Activated T-helper 1 cell treated with anti-CD3 and anti-CD28 coated beads, Interleukin-12 subunit alpha, Interleukin-12 subunit beta, Interleukin-2, Interleukin-4 antibody, amounts not matched to agents 30 ng/mL and 10 ng/mL and 1 ng/mL, durations not matched to agents 14 hours and 24 hours and 36 hours (primary cell): Measurements from ENCODE around the gene PTPN13. TPM values are rescaled to one million over a fixed set of nuclear protein-coding genes. Genes with fewer than 3 reads are reported as not detected.
A peak's percentile ranks its signal among the peaks of the same experiment; 100 is the strongest.

Source experiments
- DNase-seq: peaks from one replicate; pipeline ENCODE4 v3.0.0; 2021; ENCODE audit warnings: low spot score
- H3K27ac Mint-ChIP-seq: one replicate; pipeline ENCODE4 v1.8.0; 2021; ENCODE audit warnings: mild to moderate bottlenecking, mixed read lengths
- H3K27me3 Mint-ChIP-seq: one replicate; pipeline ENCODE4 v1.8.0; 2022; ENCODE audit warnings: mild to moderate bottlenecking, moderate library complexity, mixed read lengths; ENCODE audit not compliant: insufficient read depth
- H3K36me3 Mint-ChIP-seq: one replicate; pipeline ENCODE4 v1.8.0; 2021; ENCODE audit warnings: low read depth, mixed read lengths
- H3K4me1 Mint-ChIP-seq: one replicate; pipeline ENCODE4 v1.8.0; 2021; ENCODE audit warnings: low read depth, mixed read lengths
- H3K4me3 Mint-ChIP-seq: one replicate; pipeline ENCODE4 v1.8.0; 2021; ENCODE audit warnings: mild to moderate bottlenecking, moderate library complexity, mixed read lengths
- H3K9me3 Mint-ChIP-seq: one replicate; pipeline ENCODE4 v1.8.0; 2021; ENCODE audit warnings: mixed read lengths
- intact Hi-C: fragments of 100-400 bp; cut with micrococcal nuclease; formaldehyde crosslinking; loops from one replicate; pipeline ENCODE4 v1.15.1; 2024
- total RNA-seq: library from RNA; stranded (reverse); gene quantifications from 2 replicates; pipeline ENCODE4 v1.2.3, GENCODE V29; 2022

Gene PTPN13
- total RNA-seq, 1 donor from 2014 or later, result 0.44 TPM

GRCh38 chr4:86563416-86563815 is 30.7 kb upstream of the PTPN13 start:
- H3K9me3 Mint-ChIP-seq, result no peaks in the 10 kb centered on the region
- DNase-seq, result no peak
- H3K4me3 Mint-ChIP-seq, result no peak overlapping the region
- H3K27me3 Mint-ChIP-seq, result peaks cover 10% of the 10 kb centered on the region
- intact Hi-C loops, result no loop called here
- H3K36me3 Mint-ChIP-seq, result no peaks in the 10 kb centered on the region
- H3K4me1 Mint-ChIP-seq, result no peaks in the 10 kb centered on the region
- no peak overlapping the region for H3K27ac Mint-ChIP-seq

- no peak overlapping the region for H3K27ac Mint-ChIP-seq
- no peak overlapping the region for H3K4me3 Mint-ChIP-seq
- no peaks in the 10 kb centered on the region for H3K36me3 Mint-ChIP-seq
- intact Hi-C loops, result no loop called here
- no peaks in the 10 kb centered on the region for H3K4me1 Mint-ChIP-seq
- H3K27me3 Mint-ChIP-seq, result peaks cover 14% of the 10 kb centered on the region
- DNase-seq, result no peak
- H3K9me3 Mint-ChIP-seq, result no peaks in the 10 kb centered on the region
These were observed 29.3 kb upstream of the PTPN13 start for GRCh38 chr4:86564795-86565194.

GRCh38 chr4:86565651-86566050 is 28.5 kb upstream of the PTPN13 start:
- DNase-seq, result no peak
- H3K36me3 Mint-ChIP-seq, result no peaks in the 10 kb centered on the region

GRCh38 chr4:86569103-86569870 is 24.8 kb upstream of the PTPN13 start:
- no peaks in the 10 kb centered on the region for H3K9me3 Mint-ChIP-seq
- no peaks in the 10 kb centered on the region for H3K36me3 Mint-ChIP-seq
- peaks cover 19% of the 10 kb centered on the region for H3K27me3 Mint-ChIP-seq
- no peak overlapping the region for H3K27ac Mint-ChIP-seq
- no peaks in the 10 kb centered on the region for H3K4me1 Mint-ChIP-seq
- intact Hi-C loops, result no loop called here
- no peak for DNase-seq
- no peak overlapping the region for H3K4me3 Mint-ChIP-seq

More at GRCh38 chr4:86565651-86566050, 28.5 kb upstream of the PTPN13 start:
- Mint-ChIP-seq H3K27me3 (peaks cover 14% of the 10 kb centered on the region), H3K9me3 (no peaks in the 10 kb centered on the region), H3K27ac (no peak overlapping the region), H3K4me3 (no peak overlapping the region), H3K4me1 (no peaks in the 10 kb centered on the region)
- intact Hi-C loops, result no loop called here

- no peak overlapping the region for H3K4me3 Mint-ChIP-seq
- no peaks in the 10 kb centered on the region for H3K9me3 Mint-ChIP-seq
- peaks cover 6% of the 10 kb centered on the region for H3K27me3 Mint-ChIP-seq
- intact Hi-C loops, result no loop called here
- no peaks in the 10 kb centered on the region for H3K36me3 Mint-ChIP-seq
- DNase-seq, result no peak
- H3K27ac Mint-ChIP-seq, result no peak overlapping the region
- no peaks in the 10 kb centered on the region for H3K4me1 Mint-ChIP-seq
These were observed 14.2 kb upstream of the PTPN13 start for GRCh38 chr4:86579941-86580340.

- H3K27me3 Mint-ChIP-seq, result peaks cover 23% of the 10 kb centered on the region
- intact Hi-C loops, result no loop called here
- H3K36me3 Mint-ChIP-seq, result no peaks in the 10 kb centered on the region
- H3K9me3 Mint-ChIP-seq, result no peaks in the 10 kb centered on the region
- DNase-seq, result no peak
- H3K27ac Mint-ChIP-seq, result no peak overlapping the region
- H3K4me3 Mint-ChIP-seq, result no peak overlapping the region
- no peaks in the 10 kb centered on the region for H3K4me1 Mint-ChIP-seq
These were observed 11.7 kb upstream of the PTPN13 start for GRCh38 chr4:86582410-86582809.

GRCh38 chr4:86586160-86586572 is 7.9 kb upstream of the PTPN13 start:
- H3K36me3 Mint-ChIP-seq, result no peaks in the 10 kb centered on the region
- no peaks in the 10 kb centered on the region for H3K9me3 Mint-ChIP-seq
- intact Hi-C loops, result no loop called here
- H3K27ac Mint-ChIP-seq, result no peak overlapping the region
- DNase-seq, result no peak
- H3K4me1 Mint-ChIP-seq, result no peaks in the 10 kb centered on the region
- H3K27me3 Mint-ChIP-seq, result peaks cover 31% of the 10 kb centered on the region
- H3K4me3 Mint-ChIP-seq, result no peak overlapping the region

- no peak for DNase-seq
- intact Hi-C loops, result no loop called here
- Mint-ChIP-seq H3K4me1 (no peaks in the 10 kb centered on the region), H3K27me3 (peaks cover 33% of the 10 kb centered on the region), H3K36me3 (no peaks in the 10 kb centered on the region), H3K9me3 (no peaks in the 10 kb centered on the region), H3K27ac (no peak overlapping the region), H3K4me3 (no peak overlapping the region)
These were observed 7.3 kb upstream of the PTPN13 start for GRCh38 chr4:86586626-86587380.

GRCh38 chr4:86587381-86588140 is 6.6 kb upstream of the PTPN13 start:
- H3K36me3 Mint-ChIP-seq, result no peaks in the 10 kb centered on the region

GRCh38 chr4:86592553-86593249 is 1.4 kb upstream of the PTPN13 start:
- peaks cover 8% of the 10 kb centered on the region for H3K4me1 Mint-ChIP-seq
- H3K27me3 Mint-ChIP-seq, result peaks cover 39% of the 10 kb centered on the region
- H3K36me3 Mint-ChIP-seq, result no peaks in the 10 kb centered on the region
- DNase-seq, result no peak
- intact Hi-C loops, result loop anchor here (2.0 kb wide), 1 partner anchor 628 kb away; the partner anchor contains the start of gene KLHL8
- no peak overlapping the region for H3K4me3 Mint-ChIP-seq
- H3K27ac Mint-ChIP-seq, result no peak overlapping the region
- H3K9me3 Mint-ChIP-seq, result no peaks in the 10 kb centered on the region

More at GRCh38 chr4:86587381-86588140, 6.6 kb upstream of the PTPN13 start:
- H3K4me3 Mint-ChIP-seq, result no peak overlapping the region
- peaks cover 36% of the 10 kb centered on the region for H3K27me3 Mint-ChIP-seq
- no peaks in the 10 kb centered on the region for H3K9me3 Mint-ChIP-seq
- H3K4me1 Mint-ChIP-seq, result no peaks in the 10 kb centered on the region
- no peak overlapping the region for H3K27ac Mint-ChIP-seq
- no peak for DNase-seq
- intact Hi-C loops, result no loop called here

GRCh38 chr4:86594559-86595425 is 677 bp downstream of the PTPN13 start:
- peak; percentile 5 for DNase-seq
- Mint-ChIP-seq H3K9me3 (no peaks in the 10 kb centered on the region), H3K27ac (no peak overlapping the region), H3K4me1 (peaks cover 8% of the 10 kb centered on the region), H3K4me3 (peak overlapping the region; percentile 74), H3K36me3 (no peaks in the 10 kb centered on the region), H3K27me3 (peaks cover 47% of the 10 kb centered on the region)
- intact Hi-C loops, result loop anchor here (1.0 to 5.0 kb wide), 5 partner anchors 37 to 300 kb away; no protein-coding TSS in a partner anchor
